ENCODE results near the gene GRM1. TPM values are rescaled to one million over a fixed set of nuclear protein-coding genes. Genes with fewer than 3 reads are reported as not detected.

The GRM1 gene
- total RNA-seq, 1 donor from 2014 or later = 0.79 TPM

DNA sequence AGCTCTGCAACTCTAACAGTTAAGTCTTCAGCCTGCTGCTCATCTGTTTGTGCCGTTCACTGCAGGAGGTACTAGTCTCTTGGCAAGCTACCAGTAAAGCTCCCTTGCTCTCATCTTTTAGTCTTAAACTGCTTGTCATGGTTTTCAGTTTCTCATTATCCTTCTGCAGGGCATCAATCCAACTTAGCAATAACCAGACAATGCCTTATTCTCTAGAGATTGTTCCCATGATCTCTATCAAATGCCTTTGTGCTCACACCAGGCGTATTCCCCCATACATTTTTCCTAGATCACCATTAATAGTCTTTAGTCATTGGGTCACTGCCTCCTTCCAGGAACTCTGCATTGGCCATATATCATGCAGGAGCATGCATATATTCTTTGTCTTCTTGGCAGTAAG lies 171.3 kb downstream of the GRM1 start:
- peak overlapping the region; percentile 31 for H3K4me2 ChIP-seq
- peak; percentile 6 for DNase-seq (ENCODE audit: low spot score)
- Mint-ChIP-seq H3K9me3 (peaks cover 9% of the 10 kb centered on the region), H3K4me1 (peaks cover 25% of the 10 kb centered on the region), H3K36me3 (peaks cover 2% of the 10 kb centered on the region), H3K27ac (peak overlapping the region; percentile 53), H3K27me3 (ENCODE audit: insufficient read depth, low read depth) (peaks cover 5% of the 10 kb centered on the region), H3K4me3 (no peak overlapping the region)
- TF ChIP-seq, protein P1, sequence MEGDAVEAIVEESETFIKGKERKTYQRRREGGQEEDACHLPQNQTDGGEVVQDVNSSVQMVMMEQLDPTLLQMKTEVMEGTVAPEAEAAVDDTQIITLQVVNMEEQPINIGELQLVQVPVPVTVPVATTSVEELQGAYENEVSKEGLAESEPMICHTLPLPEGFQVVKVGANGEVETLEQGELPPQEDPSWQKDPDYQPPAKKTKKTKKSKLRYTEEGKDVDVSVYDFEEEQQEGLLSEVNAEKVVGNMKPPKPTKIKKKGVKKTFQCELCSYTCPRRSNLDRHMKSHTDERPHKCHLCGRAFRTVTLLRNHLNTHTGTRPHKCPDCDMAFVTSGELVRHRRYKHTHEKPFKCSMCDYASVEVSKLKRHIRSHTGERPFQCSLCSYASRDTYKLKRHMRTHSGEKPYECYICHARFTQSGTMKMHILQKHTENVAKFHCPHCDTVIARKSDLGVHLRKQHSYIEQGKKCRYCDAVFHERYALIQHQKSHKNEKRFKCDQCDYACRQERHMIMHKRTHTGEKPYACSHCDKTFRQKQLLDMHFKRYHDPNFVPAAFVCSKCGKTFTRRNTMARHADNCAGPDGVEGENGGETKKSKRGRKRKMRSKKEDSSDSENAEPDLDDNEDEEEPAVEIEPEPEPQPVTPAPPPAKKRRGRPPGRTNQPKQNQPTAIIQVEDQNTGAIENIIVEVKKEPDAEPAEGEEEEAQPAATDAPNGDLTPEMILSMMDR (IDR thresholded peaks at IDR 0.05) = no peak
- TF ChIP-seq EZH2 (IDR thresholded peaks at IDR 0.05) = no peak
- no peak for TF ChIP-seq EZH2phosphoT487 (IDR thresholded peaks at IDR 0.05)
- no peaks in the 10 kb centered on the region for H3K36me3 ChIP-seq
- no peak overlapping the region for H2AFZ ChIP-seq (replicated peaks)
- H4K20me1 ChIP-seq (ENCODE audit: low read depth) = no peaks in the 10 kb centered on the region
- H3K79me2 ChIP-seq (ENCODE audit: low read depth) = no peaks in the 10 kb centered on the region
- H3K27ac ChIP-seq = no peak overlapping the region
- H3K9me3 ChIP-seq (ENCODE audit: low read depth) = no peaks in the 10 kb centered on the region
- H3F3A ChIP-seq (ENCODE audit: low read depth) = no peaks in the 10 kb centered on the region
- H3K4me3 ChIP-seq = no peak overlapping the region
- H3K27me3 ChIP-seq = no peaks in the 10 kb centered on the region
- no peak overlapping the region for H3K9ac ChIP-seq
- peaks cover 9% of the 10 kb centered on the region for H3K4me1 ChIP-seq

DNA sequence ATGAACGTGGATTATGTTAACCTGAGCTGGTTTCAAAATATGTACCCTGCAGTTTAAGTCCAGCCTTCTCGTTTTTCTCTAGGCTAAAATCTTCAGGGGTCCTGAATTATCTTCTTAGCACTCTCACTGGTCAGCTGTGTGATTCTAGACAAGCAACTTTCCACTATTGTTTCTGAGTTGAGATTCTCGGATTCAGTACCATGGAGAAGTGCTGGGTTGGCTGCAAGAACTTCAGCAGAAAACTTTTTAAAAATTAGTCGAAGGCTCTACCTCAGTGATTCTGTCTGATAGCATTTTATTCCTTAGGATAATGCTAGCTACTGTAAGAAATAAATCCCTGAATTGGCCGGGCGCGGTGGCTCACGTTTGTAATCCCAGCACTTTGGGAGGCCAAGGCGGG lies 173.7 kb downstream of the GRM1 start:
- Mint-ChIP-seq H3K9me3 (peaks cover 3% of the 10 kb centered on the region), H3K4me1 (peaks cover 31% of the 10 kb centered on the region), H3K4me3 (no peak overlapping the region), H3K27me3 (ENCODE audit: insufficient read depth, low read depth) (peaks cover 3% of the 10 kb centered on the region), H3K27ac (no peak overlapping the region), H3K36me3 (no peaks in the 10 kb centered on the region)
- H3K36me3 ChIP-seq = no peaks in the 10 kb centered on the region
- no peaks in the 10 kb centered on the region for H3K27me3 ChIP-seq
- no peak overlapping the region for H2AFZ ChIP-seq (replicated peaks)
- H3K4me3 ChIP-seq = no peak overlapping the region
- peaks cover 9% of the 10 kb centered on the region for H3K4me1 ChIP-seq
- H4K20me1 ChIP-seq (ENCODE audit: low read depth) = no peaks in the 10 kb centered on the region
- no peaks in the 10 kb centered on the region for H3K9me3 ChIP-seq (ENCODE audit: low read depth)
- TF ChIP-seq, protein P1 (IDR thresholded peaks at IDR 0.05) = no peak
- TF ChIP-seq EZH2 (IDR thresholded peaks at IDR 0.05) (no peak), EZH2phosphoT487 (IDR thresholded peaks at IDR 0.05) (no peak)
- no peak overlapping the region for H3K4me2 ChIP-seq
- H3K9ac ChIP-seq = no peak overlapping the region
- no peak overlapping the region for H3K27ac ChIP-seq
- no peaks in the 10 kb centered on the region for H3K79me2 ChIP-seq (ENCODE audit: low read depth)
- no peaks in the 10 kb centered on the region for H3F3A ChIP-seq (ENCODE audit: low read depth)
- no peak for DNase-seq (ENCODE audit: low spot score)

DNA sequence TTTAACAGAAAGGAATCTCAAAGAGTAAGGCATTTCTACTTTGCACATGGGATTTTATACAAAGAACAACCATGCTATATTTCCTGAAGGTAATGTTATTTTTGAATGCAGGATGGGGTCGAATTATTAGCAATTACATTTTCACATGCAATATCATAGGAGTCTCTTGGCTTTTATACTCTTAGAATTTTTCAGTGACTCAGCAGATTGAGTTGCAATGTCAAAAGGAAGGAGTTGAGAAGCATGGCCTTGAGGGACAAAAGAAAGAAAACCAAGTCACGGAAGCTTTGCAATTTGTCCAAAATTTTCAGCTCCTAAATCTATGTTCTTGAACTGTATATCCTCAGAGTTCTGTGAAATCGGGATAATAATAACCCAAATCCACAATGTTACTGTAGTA lies 181.1 kb downstream of the GRM1 start:
- Histone ChIP-seq H3K4me2 (no peak overlapping the region), H3K27me3 (no peaks in the 10 kb centered on the region), H3K36me3 (no peaks in the 10 kb centered on the region), H3F3A (ENCODE audit: low read depth) (no peaks in the 10 kb centered on the region), H3K4me3 (no peak overlapping the region), H4K20me1 (ENCODE audit: low read depth) (no peaks in the 10 kb centered on the region), H3K9ac (no peak overlapping the region), H3K27ac (no peak overlapping the region), H3K79me2 (ENCODE audit: low read depth) (no peaks in the 10 kb centered on the region), H3K9me3 (ENCODE audit: low read depth) (no peaks in the 10 kb centered on the region), H2AFZ (replicated peaks) (no peak overlapping the region), H3K4me1 (no peaks in the 10 kb centered on the region)
- Mint-ChIP-seq H3K4me1 (peaks cover 18% of the 10 kb centered on the region), H3K9me3 (no peaks in the 10 kb centered on the region), H3K4me3 (no peak overlapping the region), H3K27ac (no peak overlapping the region), H3K36me3 (no peaks in the 10 kb centered on the region), H3K27me3 (ENCODE audit: insufficient read depth, low read depth) (no peaks in the 10 kb centered on the region)
- no peak for DNase-seq (ENCODE audit: low spot score)
- TF ChIP-seq EZH2phosphoT487 (IDR thresholded peaks at IDR 0.05) (no peak), EZH2 (IDR thresholded peaks at IDR 0.05) (no peak)
- TF ChIP-seq, protein P1 (IDR thresholded peaks at IDR 0.05) = no peak

Measured in neural progenitor cell (in vitro differentiated cells).